Epithelial cell of proximal tubule (primary cell): Measurements from ENCODE around the gene TTC12. TPM values are rescaled to one million over a fixed set of nuclear protein-coding genes. Genes with fewer than 3 reads are reported as not detected.

Experiments used
- DNase-seq: peaks from one replicate; pipeline ENCODE4 v3.0.0-alpha.2; 2011; ENCODE audit warnings: low read depth
- H3K4me3 ChIP-seq: 2 replicates; pipeline ENCODE4 v1.5.1; 2011; ENCODE audit warnings: low read depth, mild to moderate bottlenecking, low read length
- total RNA-seq: library from RNA; depleted of rRNA; stranded (reverse); fragments of >200 nt; gene quantifications from 2 replicates; pipeline ENCODE4 v1.2.3, GENCODE V29; 2015
- TF ChIP-seq, protein P1 (sequence below): conservative IDR thresholded peaks from 2 replicates; pipeline ENCODE4 v1.5.1; 2012; ENCODE audit warnings: low read depth, mild to moderate bottlenecking, low read length

TTC12 gene
- total RNA-seq, 1 donor from 2014 or later, result 6.9 TPM

- no peak for DNase-seq
- no peak overlapping the region for H3K4me3 ChIP-seq
- TF ChIP-seq, protein P1, sequence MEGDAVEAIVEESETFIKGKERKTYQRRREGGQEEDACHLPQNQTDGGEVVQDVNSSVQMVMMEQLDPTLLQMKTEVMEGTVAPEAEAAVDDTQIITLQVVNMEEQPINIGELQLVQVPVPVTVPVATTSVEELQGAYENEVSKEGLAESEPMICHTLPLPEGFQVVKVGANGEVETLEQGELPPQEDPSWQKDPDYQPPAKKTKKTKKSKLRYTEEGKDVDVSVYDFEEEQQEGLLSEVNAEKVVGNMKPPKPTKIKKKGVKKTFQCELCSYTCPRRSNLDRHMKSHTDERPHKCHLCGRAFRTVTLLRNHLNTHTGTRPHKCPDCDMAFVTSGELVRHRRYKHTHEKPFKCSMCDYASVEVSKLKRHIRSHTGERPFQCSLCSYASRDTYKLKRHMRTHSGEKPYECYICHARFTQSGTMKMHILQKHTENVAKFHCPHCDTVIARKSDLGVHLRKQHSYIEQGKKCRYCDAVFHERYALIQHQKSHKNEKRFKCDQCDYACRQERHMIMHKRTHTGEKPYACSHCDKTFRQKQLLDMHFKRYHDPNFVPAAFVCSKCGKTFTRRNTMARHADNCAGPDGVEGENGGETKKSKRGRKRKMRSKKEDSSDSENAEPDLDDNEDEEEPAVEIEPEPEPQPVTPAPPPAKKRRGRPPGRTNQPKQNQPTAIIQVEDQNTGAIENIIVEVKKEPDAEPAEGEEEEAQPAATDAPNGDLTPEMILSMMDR, result no peak
Observed at GRCh38 chr11:113322158-113322557, 7.8 kb downstream of the TTC12 start.

DNA sequence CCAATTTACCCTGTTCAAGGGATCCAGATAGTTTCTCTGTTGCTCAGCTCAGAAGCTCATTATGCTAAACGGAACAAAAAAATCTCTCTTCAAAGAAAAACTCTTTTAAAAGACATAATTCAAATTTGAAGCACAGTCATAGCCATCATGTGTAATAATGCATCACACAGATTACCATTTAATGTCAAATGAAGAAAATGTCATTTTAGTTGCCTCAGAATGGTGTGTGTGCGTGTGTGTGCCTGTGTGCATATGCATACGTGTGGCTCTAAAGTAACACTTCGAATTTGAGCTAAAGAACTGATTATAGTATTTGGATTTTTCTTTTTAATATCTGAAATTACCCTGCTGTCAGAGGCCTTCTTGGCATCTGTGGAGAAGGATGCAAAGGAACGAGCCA is 9.9 kb downstream of the TTC12 start:
- no peak overlapping the region for H3K4me3 ChIP-seq
- TF ChIP-seq, protein P1, result no peak

GRCh38 chr11:113329725-113330124 is 15.3 kb downstream of the TTC12 start:
- no peak for DNase-seq
- TF ChIP-seq, protein P1, result no peak
- H3K4me3 ChIP-seq, result no peak overlapping the region

More for the DNA sequence above, 9.9 kb downstream of the TTC12 start:
- DNase-seq, result no peak

- no peak for DNase-seq
- TF ChIP-seq, protein P1, result no peak
- H3K4me3 ChIP-seq, result no peak overlapping the region
Observed at GRCh38 chr11:113331441-113331840, 17.1 kb downstream of the TTC12 start.

- H3K4me3 ChIP-seq, result no peak overlapping the region
- TF ChIP-seq, protein P1, result no peak
- no peak for DNase-seq
Observed at GRCh38 chr11:113332023-113332422, 17.6 kb downstream of the TTC12 start.

DNA sequence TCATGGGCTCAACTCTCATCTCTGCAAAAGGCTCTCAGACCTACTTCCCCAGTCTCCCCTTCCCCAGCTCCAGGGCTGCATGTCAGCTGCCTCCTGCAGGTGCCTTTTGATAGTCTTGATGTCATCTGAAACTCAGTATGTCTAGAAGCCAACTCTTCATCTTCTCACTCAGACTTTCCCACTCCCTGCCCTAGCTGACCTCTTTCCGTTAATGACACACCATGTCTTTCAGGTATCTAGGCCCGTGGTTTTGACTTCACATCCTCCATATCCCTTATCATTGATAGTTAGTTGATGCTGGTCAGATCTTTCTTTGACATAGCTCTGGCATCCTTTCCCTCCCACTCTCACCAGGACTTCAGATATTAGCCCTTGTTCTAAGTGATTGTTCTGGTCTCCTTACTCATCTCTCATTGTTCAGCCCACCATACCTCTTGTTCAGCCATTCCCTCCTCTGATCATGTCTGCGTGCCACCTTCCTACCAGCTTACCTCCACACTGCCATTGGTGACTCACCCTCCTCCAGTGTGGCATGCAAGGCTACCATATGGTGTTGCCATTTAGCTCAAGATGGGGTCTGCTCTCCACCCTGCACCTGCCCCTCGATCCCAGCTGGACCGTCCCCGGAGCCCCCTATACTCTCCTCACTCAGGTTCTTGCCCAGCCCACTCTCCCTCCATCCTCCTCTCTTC is 18.4 kb downstream of the TTC12 start:
- TF ChIP-seq, protein P1, result no peak
- no peak overlapping the region for H3K4me3 ChIP-seq
- no peak for DNase-seq

DNA sequence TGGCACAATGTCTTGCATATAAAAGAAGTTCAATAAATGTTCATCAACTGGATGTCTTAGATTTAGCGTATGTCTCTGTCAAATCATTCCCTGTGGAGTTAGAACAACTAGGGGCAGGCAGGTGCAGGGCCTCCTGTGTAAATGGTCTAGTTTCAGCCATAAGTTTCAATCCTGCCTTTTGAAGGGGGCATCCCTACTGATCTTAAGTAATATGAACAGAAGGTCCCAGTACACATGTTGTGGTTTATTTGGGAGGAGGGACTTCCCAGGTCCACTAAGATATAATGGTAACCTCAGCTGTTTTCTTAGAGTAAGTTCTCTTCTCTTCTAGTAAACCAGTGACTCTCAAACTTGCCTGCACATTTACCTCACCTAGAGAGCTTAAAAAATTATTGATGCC is 19.8 kb downstream of the TTC12 start:
- no peak for DNase-seq
- TF ChIP-seq, protein P1, result no peak
- H3K4me3 ChIP-seq, result no peak overlapping the region
